HepG2 (cell line): ENCODE results near the gene CALD1. TPM values are rescaled to one million over a fixed set of nuclear protein-coding genes. Genes with fewer than 3 reads are reported as not detected.

Source experiments
- BRD4 ChIP-seq: sonication (generic); formaldehyde crosslinking; IDR thresholded peaks from 2 replicates; pipeline ENCODE4 v1.4.0; 2020; ENCODE audit warnings: missing genetic modification reagents
- CEBPG ChIP-seq: IDR thresholded peaks from 2 replicates; pipeline ENCODE4 v1.6.1; 2016
- CERS6 ChIP-seq: sonication (generic); formaldehyde crosslinking; IDR thresholded peaks from 2 replicates; pipeline ENCODE4 v1.5.0; 2020; ENCODE audit warnings: missing genetic modification reagents
- EHMT2 ChIP-seq: fragments of 200-600 bp; sonication (generic); IDR thresholded peaks from 2 replicates; pipeline ENCODE4 v1.7.0; 2017; ENCODE audit warnings: antibody characterized with exemption, low read depth, low read length, borderline replicate concordance
- HMGXB3 ChIP-seq: sonication (generic); formaldehyde crosslinking; IDR thresholded peaks from 2 replicates; pipeline ENCODE4 v1.4.0; 2020; ENCODE audit warnings: missing genetic modification reagents, borderline replicate concordance
- JUNB ChIP-seq: sonication (generic); formaldehyde crosslinking; IDR thresholded peaks from 2 replicates; pipeline ENCODE4 v1.8.0; 2022; ENCODE audit warnings: missing genetic modification reagents, mild to moderate bottlenecking, borderline replicate concordance
- MBD4 ChIP-seq: IDR thresholded peaks from 2 replicates; pipeline ENCODE4 v1.6.1; 2012; ENCODE audit warnings: low read length, inconsistent platforms, borderline replicate concordance
- MEIS1 ChIP-seq: sonication (generic); formaldehyde crosslinking; IDR thresholded peaks from 2 replicates; pipeline ENCODE4 v1.9.0; 2021; ENCODE audit warnings: mild to moderate bottlenecking, missing genetic modification reagents, moderate library complexity, borderline replicate concordance
- POLR2A ChIP-seq, 2 experiments: IDR thresholded peaks; 2 replicates each; pipeline ENCODE4 v1.6.1; 2011; ENCODE audit warnings: low read depth in 2 of 2, low read length in 2 of 2, mild to moderate bottlenecking in 1 of 2, moderate library complexity in 1 of 2; ENCODE audit not compliant: insufficient read depth in 1 of 2
- REPIN1 ChIP-seq: sonication (generic); formaldehyde crosslinking; IDR thresholded peaks from 2 replicates; pipeline ENCODE4 v1.8.0; 2022; ENCODE audit warnings: missing genetic modification reagents, low read depth, mild to moderate bottlenecking, borderline replicate concordance
- SIX1 ChIP-seq: sonication (generic); formaldehyde crosslinking; IDR thresholded peaks from 2 replicates; pipeline ENCODE4 v1.4.0; 2020; ENCODE audit warnings: missing genetic modification reagents, borderline replicate concordance
- THAP7 ChIP-seq: sonication (generic); formaldehyde crosslinking; IDR thresholded peaks from 2 replicates; pipeline ENCODE4 v1.8.1; 2023; ENCODE audit warnings: mild to moderate bottlenecking, missing genetic modification reagents
- TOE1 ChIP-seq: sonication (generic); formaldehyde crosslinking; IDR thresholded peaks from 2 replicates; pipeline ENCODE4 v1.4.0; 2020; ENCODE audit warnings: mild to moderate bottlenecking, missing genetic modification reagents
- ZFAT ChIP-seq: sonication (generic); formaldehyde crosslinking; conservative IDR thresholded peaks from 2 replicates; pipeline ENCODE4 v1.8.1; 2023; ENCODE audit warnings: missing genetic modification reagents, inconsistent platforms
- ZNF17 ChIP-seq: sonication (generic); formaldehyde crosslinking; IDR thresholded peaks from 2 replicates; pipeline ENCODE4 v1.5.0; 2020; ENCODE audit warnings: mild to moderate bottlenecking, missing genetic modification reagents
- ZNF281 ChIP-seq: sonication (generic); formaldehyde crosslinking; IDR thresholded peaks from 2 replicates; pipeline ENCODE4 v1.4.0; 2020; ENCODE audit warnings: missing genetic modification reagents, borderline replicate concordance
- ZNF383 ChIP-seq: sonication (generic); formaldehyde crosslinking; IDR thresholded peaks from 2 replicates; pipeline ENCODE4 v1.4.0; 2020; ENCODE audit warnings: missing genetic modification reagents, mild to moderate bottlenecking, borderline replicate concordance
- ZNF747 ChIP-seq: sonication (generic); formaldehyde crosslinking; IDR thresholded peaks from 2 replicates; pipeline ENCODE4 v1.8.1; 2023; ENCODE audit warnings: missing genetic modification reagents, mild to moderate bottlenecking, borderline replicate concordance
- ZSCAN5A ChIP-seq: sonication (generic); formaldehyde crosslinking; IDR thresholded peaks from 2 replicates; pipeline ENCODE4 v1.8.0; 2022; ENCODE audit warnings: mild to moderate bottlenecking, missing genetic modification reagents, borderline replicate concordance
- polyA plus RNA-seq, 8 experiments: library from polyadenylated mRNA; depleted of rRNA in 3 of 8; stranded (reverse) in 7 of 8; unstranded in 1 of 8; fragments of >200 nt; fragmentation: Illumina TruSeq in 4 of 8; extraction: Trizol in 4 of 8; gene quantifications; 2 replicates each; pipeline versions ENCODE4 v1.2.1 to v1.2.3, GENCODE V29; 2011 to 2016; ENCODE audit warnings: low read depth in 4 of 8, missing spikeins in 1 of 8, mixed read lengths in 1 of 8; ENCODE audit not compliant: insufficient read depth in 1 of 8
- total RNA-seq, 5 experiments: library from RNA; depleted of rRNA; stranded (reverse); fragments of >200 nt; fragmentation: Illumina TruSeq; extraction: Trizol; gene quantifications; 2 replicates each; pipeline ENCODE4 v1.2.3, GENCODE V29; 2016; ENCODE audit warnings: low read depth in 1 of 5

Gene CALD1
- total and polyA plus RNA-seq, 2 of the 13 experiments (the other 11 are each of a cell fraction or from before 2014, with no cell fraction given): 53.0 to 112 TPM

GRCh38 chr7:134901389-134902020, 122.1 kb downstream of the CALD1 start (continued):
- no peak for TF ChIP-seq BRD4 (CRISPR knock-in tag)
- peak; percentile 67 for TF ChIP-seq CEBPG (CRISPR knock-in tag)
- TF ChIP-seq THAP7: no peak
- TF ChIP-seq HMGXB3 (CRISPR knock-in tag): no peak
- TF ChIP-seq REPIN1 (CRISPR knock-in tag): peak; percentile 79
- no peak for TF ChIP-seq ZNF383 (CRISPR knock-in tag)
- no peak for TF ChIP-seq TOE1 (CRISPR knock-in tag)
- TF ChIP-seq JUNB (CRISPR knock-in tag): no peak
- 0 out of 2 replicates have a peak, but pooled peaks have one; percentile 51 for TF ChIP-seq SIX1
- TF ChIP-seq ZSCAN5A (CRISPR knock-in tag): peak; percentile 79; the same call in 1 of the 2 replicates
- no peak for TF ChIP-seq ZNF281 (CRISPR knock-in tag)
- no peak for TF ChIP-seq CERS6
- TF ChIP-seq EHMT2: 0 out of 2 replicates have a peak, but pooled peaks have one; percentile 32
- no peak for TF ChIP-seq ZFAT
- no peak for TF ChIP-seq MEIS1 (CRISPR knock-in tag)
- TF ChIP-seq POLR2A (IDR thresholded peaks at IDR 0.05; ENCODE audit: insufficient read depth in 1 of 2, low read depth in 2 of 2, low read length in 2 of 2): peak; percentile 52 to 91; a peak in 3 of 4 replicates
- no peak for TF ChIP-seq ZNF17
- peak; percentile 27; the same call in 1 of the 2 replicates for TF ChIP-seq MBD4
- no peak for TF ChIP-seq ZNF747 (CRISPR knock-in tag)
